ENCODE data around the gene ARF6.

- TF ChIP-seq POLR2A (IDR thresholded peaks at IDR 0.05): no peak
- no peak for TF ChIP-seq CTCF (IDR thresholded peaks at IDR 0.05 in 4 of 5, conservative IDR thresholded peaks at IDR 0.05 in 1 of 5)
Observed at GRCh38 chr14:49886523-49886922, 6.4 kb upstream of the ARF6 start.

Data from gastrocnemius medialis (tissue), 4 donors.